T-helper 1 cell treated with Interleukin-12 subunit alpha and Interleukin-12 subunit beta and Interleukin-4 antibody, amounts not matched to agents 30 ng/mL and 1 ng/mL, for 36 hours (primary cell): ENCODE data around the gene THEM4. TPM values are rescaled to one million over a fixed set of nuclear protein-coding genes. Genes with fewer than 3 reads are reported as not detected.

ENCODE experiments used
- intact Hi-C: fragments of 100-400 bp; cut with micrococcal nuclease; formaldehyde crosslinking; loops from one replicate; pipeline ENCODE4 v1.15.1; 2024
- total RNA-seq: library from RNA; stranded (reverse); gene quantifications from 2 replicates; pipeline ENCODE4 v1.2.3, GENCODE V29; 2022

Gene THEM4
- total RNA-seq, 1 donor from 2014 or later: 31.9 TPM

GRCh38 chr1:151839082-151839412, 70.3 kb downstream of the THEM4 start:
- intact Hi-C loops: loop anchor here (1.0 to 5.0 kb wide), 7 partner anchors 70 to 618 kb away; partner anchors contain the start of genes POGZ, RFX5, RIIAD1 and SNX27

GRCh38 chr1:151838222-151839081, 70.9 kb downstream of the THEM4 start:
- intact Hi-C loops: loop anchor here (1.0 to 5.0 kb wide), 7 partner anchors 70 to 619 kb away; partner anchors contain the start of genes POGZ, RFX5, RIIAD1 and SNX27

- intact Hi-C loops: loop anchor here (1.0 to 5.0 kb wide), 8 partner anchors 9 to 619 kb away; partner anchors contain the start of genes POGZ, RFX5, RIIAD1 and SNX27
These were observed 71.5 kb downstream of the THEM4 start for GRCh38 chr1:151837884-151838221.

GRCh38 chr1:151837197-151837596, 72.1 kb downstream of the THEM4 start:
- intact Hi-C loops: loop anchor here (1.0 to 5.0 kb wide), 7 partner anchors 8 to 620 kb away; partner anchors contain the start of genes POGZ, RFX5, RIIAD1 and SNX27

GRCh38 chr1:151835596-151835995, 73.7 kb downstream of the THEM4 start:
- intact Hi-C loops: loop anchor here (5.0 kb wide), 5 partner anchors 113 to 622 kb away; partner anchors contain the start of genes POGZ, RFX5, RIIAD1 and SNX27

GRCh38 chr1:151834239-151834638, 75.1 kb downstream of the THEM4 start:
- intact Hi-C loops: no loop called here

GRCh38 chr1:151833172-151833900, 76.0 kb downstream of the THEM4 start:
- intact Hi-C loops: no loop called here

GRCh38 chr1:151832318-151832980, 76.9 kb downstream of the THEM4 start:
- intact Hi-C loops: no loop called here

GRCh38 chr1:151831605-151832004, 77.7 kb downstream of the THEM4 start, which contains the start of gene RORC:
Gene RORC, minus strand, starts transcription at chr1:151831802. Its CDS starts 38 bp downstream, at chr1:151831764.
- intact Hi-C loops: no loop called here

GRCh38 chr1:151831256-151831591, 78.1 kb downstream of the THEM4 start:
- intact Hi-C loops: no loop called here

- intact Hi-C loops: loop anchor here (1.0 kb wide), 1 partner anchor 40 kb away; the partner anchor contains the start of gene TDRKH
These were observed 79.3 kb downstream of the THEM4 start for GRCh38 chr1:151830055-151830454.

GRCh38 chr1:151829352-151830046, 79.8 kb downstream of the THEM4 start:
- intact Hi-C loops: loop anchor here (1.0 to 2.0 kb wide), 3 partner anchors 8 to 67 kb away; partner anchors contain the start of genes MRPL9 and TDRKH

- intact Hi-C loops: loop anchor here (1.0 to 2.0 kb wide), 3 partner anchors 8 to 66 kb away; partner anchors contain the start of gene MRPL9
These were observed 80.4 kb downstream of the THEM4 start for GRCh38 chr1:151828921-151829320.

- intact Hi-C loops: loop anchor here (1.0 to 2.0 kb wide), 2 partner anchors 8 to 65 kb away; partner anchors contain the start of gene MRPL9
These were observed 81.5 kb downstream of the THEM4 start for GRCh38 chr1:151827853-151828252.

GRCh38 chr1:151825751-151826660, 83.3 kb downstream of the THEM4 start:
- intact Hi-C loops: no loop called here

GRCh38 chr1:151825204-151825603, 84.1 kb downstream of the THEM4 start:
- intact Hi-C loops: no loop called here
